Uterus (tissue), 4 donors: ENCODE results near the gene LCE7A. TPM values are rescaled to one million over a fixed set of nuclear protein-coding genes. Genes with fewer than 3 reads are reported as not detected.

Experiments used
- DNase-seq, 2 donors: peaks; one replicate each; pipeline ENCODE4 v3.0.0-alpha.2; 2019 to 2020
- H3K27ac ChIP-seq, 2 donors: fragments of 200-600 bp; sonication (generic); 1 replicate in 1 of 2; 2 replicates in 1 of 2; pipeline ENCODE4 v1.5.1; 2016 to 2018
- H3K27me3 ChIP-seq, 2 donors: fragments of 200-600 bp; sonication (generic); one replicate each; pipeline ENCODE4 v1.5.1; 2018 to 2019; ENCODE audit warnings: control low read depth in 1 of 2
- H3K36me3 ChIP-seq, 2 donors: fragments of 200-600 bp; sonication (generic); one replicate each; pipeline ENCODE4 v1.5.1; 2019; ENCODE audit warnings: control low read depth in 1 of 2
- H3K4me1 ChIP-seq, 2 donors: fragments of 200-600 bp; sonication (generic); one replicate each; pipeline ENCODE4 v1.5.1; 2018 to 2019; ENCODE audit warnings: control low read depth in 1 of 2
- H3K4me3 ChIP-seq, 2 donors: fragments of 200-600 bp; sonication (generic); 1 replicate in 1 of 2; 2 replicates in 1 of 2; pipeline ENCODE4 v1.5.1; 2018 to 2019; ENCODE audit warnings: mild to moderate bottlenecking in 1 of 2
- H3K9me3 ChIP-seq, 2 donors: fragments of 200-600 bp; sonication (generic); one replicate each; pipeline ENCODE4 v1.5.1; 2019; ENCODE audit warnings: control low read depth in 1 of 2
- CTCF ChIP-seq, 4 experiments: fragments of 200-600 bp in 2 of 4; fragments of 450-650 bp in 2 of 4; sonication (generic) in 2 of 4; IDR thresholded peaks; one replicate each; pipeline ENCODE4 v1.5.1; 2016 to 2019; ENCODE audit warnings: antibody characterized with exemption in 4 of 4, mild to moderate bottlenecking in 2 of 4, moderate library complexity in 1 of 4
- POLR2A ChIP-seq, 2 donors: fragments of 450-650 bp; IDR thresholded peaks; one replicate each; pipeline ENCODE4 v1.6.1; 2016; ENCODE audit warnings: antibody characterized with exemption in 2 of 2, mild to moderate bottlenecking in 1 of 2, moderate library complexity in 1 of 2
- intact Hi-C: fragments of 100-400 bp; cut with DNase I; formaldehyde crosslinking; loops from one replicate; pipeline ENCODE4 v1.15.1; 2023; ENCODE audit warnings: low total_unique reads
- total RNA-seq, 4 donors: library from RNA; depleted of rRNA in 3 of 4; stranded (reverse); fragments of >200 nt in 3 of 4; gene quantifications; one replicate each; pipeline versions ENCODE4 v1.1.0 to v1.2.4, GENCODE V29; 2014 to 2023
- donor health status: DM: yes; HTN: yes; CAD: no.

Gene LCE7A
- total RNA-seq, 4 donors from 2014 or later: not detected

DNA sequence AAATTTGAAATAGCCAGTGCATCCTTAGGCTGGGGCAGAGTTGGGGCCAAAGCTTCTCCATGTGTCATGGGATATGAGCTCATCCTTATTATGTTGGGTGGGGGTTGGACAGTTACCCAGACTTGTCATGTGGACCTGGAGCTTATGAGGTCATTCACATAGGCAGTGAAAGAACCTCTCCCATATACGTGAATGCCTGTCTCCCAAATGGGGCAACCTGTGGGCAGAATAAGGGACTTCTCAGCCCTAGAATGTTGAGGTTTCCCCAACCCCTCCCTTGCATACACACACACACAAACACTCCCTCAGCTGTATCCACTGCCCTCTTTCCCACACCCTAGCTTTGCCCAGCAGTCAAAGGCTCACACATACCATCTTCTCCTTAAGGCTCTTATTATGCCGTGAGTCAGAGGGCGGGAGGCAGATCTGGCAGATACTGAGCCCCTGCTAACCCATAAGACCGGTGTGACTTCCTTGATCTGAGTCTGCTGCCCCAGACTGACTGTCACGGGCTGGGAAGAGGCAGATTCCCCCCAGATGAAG lies 46.3 kb downstream of the LCE7A start:
- Histone ChIP-seq H3K4me3 (no peak overlapping the region), H3K9me3 (no peaks in the 10 kb centered on the region), H3K36me3 (no peaks in the 10 kb centered on the region), H3K27ac (no peak overlapping the region), H3K27me3 (no peaks in the 10 kb centered on the region), H3K4me1 (no peaks in the 10 kb centered on the region)
- intact Hi-C loops: no loop called here
- TF ChIP-seq POLR2A (IDR thresholded peaks at IDR 0.05) (no peak), CTCF (IDR thresholded peaks at IDR 0.05) (no peak)
- DNase-seq: no peak

- Histone ChIP-seq H3K27me3 (no peaks in the 10 kb centered on the region), H3K36me3 (no peaks in the 10 kb centered on the region)
- TF ChIP-seq POLR2A (IDR thresholded peaks at IDR 0.05) (no peak), CTCF (IDR thresholded peaks at IDR 0.05) (no peak)
Measured at GRCh38 chr1:152907686-152908601, 48.1 kb downstream of the LCE7A start, which contains the start of gene IVL. TSS of gene IVL (plus strand) at chr1:152908546. CDS start at chr1:152909798, 1,252 bp downstream.

GRCh38 chr1:152909206-152909605 lies 49.4 kb downstream of the LCE7A start:
- H3K9me3 ChIP-seq: no peaks in the 10 kb centered on the region
- no peaks in the 10 kb centered on the region for H3K36me3 ChIP-seq
- DNase-seq: no peak
- no peak overlapping the region for H3K4me3 ChIP-seq
- no peaks in the 10 kb centered on the region for H3K27me3 ChIP-seq
- no peaks in the 10 kb centered on the region for H3K4me1 ChIP-seq
- intact Hi-C loops: no loop called here
- no peak overlapping the region for H3K27ac ChIP-seq
- TF ChIP-seq POLR2A (IDR thresholded peaks at IDR 0.05) (no peak), CTCF (IDR thresholded peaks at IDR 0.05) (no peak)

More at GRCh38 chr1:152907686-152908601, 48.1 kb downstream of the LCE7A start, which contains the start of gene IVL:
- no peak within 1 kb of the TSS for H3K27ac ChIP-seq
- H3K9me3 ChIP-seq: no peaks in the 10 kb centered on the region
- intact Hi-C loops: no loop called here
- no peak within 1 kb of the TSS for H3K4me3 ChIP-seq
- H3K4me1 ChIP-seq: no peaks in the 10 kb centered on the region
- no peak for DNase-seq

Other genes starting within 250 kb of the LCE7A start
- gene LCE3B, start 246.2 kb upstream of the LCE7A start, total RNA-seq: not detected
- gene LCE3A, start 236.9 kb upstream of the LCE7A start, total RNA-seq: not detected
- gene LCE2D, start 196.6 kb upstream of the LCE7A start, total RNA-seq: not detected
- gene LCE2C, start 184.7 kb upstream of the LCE7A start, total RNA-seq: not detected
- not detected for gene LCE2B, start 173.9 kb upstream of the LCE7A start, total RNA-seq
- not detected for gene LCE2A, start 161.7 kb upstream of the LCE7A start, total RNA-seq
- gene LCE4A, start 151.8 kb upstream of the LCE7A start, total RNA-seq: not detected
- gene KPRP, start 102.0 kb upstream of the LCE7A start, total RNA-seq: not detected
- gene LCE1F, start 84.9 kb upstream of the LCE7A start, total RNA-seq: not detected
- not detected for gene LCE1E, start 73.7 kb upstream of the LCE7A start, total RNA-seq
- not detected for gene LCE1D, start 63.3 kb upstream of the LCE7A start, total RNA-seq
- gene LCE1C, start 53.3 kb upstream of the LCE7A start, total RNA-seq: not detected
- gene LCE1B, start 48.0 kb upstream of the LCE7A start, total RNA-seq: not detected
- not detected for gene LCE1A, start 32.5 kb upstream of the LCE7A start, total RNA-seq
- not detected for gene LCE6A, start 17.1 kb upstream of the LCE7A start, total RNA-seq
- gene SMCP, start 18.3 kb downstream of the LCE7A start, total RNA-seq: not detected
- not detected for gene IVL, start 48.5 kb downstream of the LCE7A start, total RNA-seq
- gene SPRR5, start 87.2 kb downstream of the LCE7A start, total RNA-seq: not detected
- not detected for gene SPRR4, start 110.7 kb downstream of the LCE7A start, total RNA-seq
- not detected for gene SPRR1A, start 124.1 kb downstream of the LCE7A start, total RNA-seq
- gene SPRR3, start 141.8 kb downstream of the LCE7A start, total RNA-seq: under 1 TPM in 2 of 4 donors, not detected in 2; 0.69 to 0.70 TPM
- not detected for gene SPRR1B, start 171.2 kb downstream of the LCE7A start, total RNA-seq
- not detected for gene SPRR2D, start 181.1 kb downstream of the LCE7A start, total RNA-seq
- under 1 TPM in 1 of 4 donors, not detected in 3; 0.67 TPM for gene SPRR2A, start 197.5 kb downstream of the LCE7A start, total RNA-seq
- gene SPRR2B, start 211.6 kb downstream of the LCE7A start, total RNA-seq: not detected
- not detected for gene SPRR2E, start 234.5 kb downstream of the LCE7A start, total RNA-seq